MM.1S (cell line): ENCODE results near the gene ARID5A.
"Not testable (repeated sequence)": the region's sequence is repeated elsewhere in the genome, so short reads cannot be mapped to it uniquely, and the experiment has no call there.

Source experiments
- DNase-seq: peaks from one replicate; pipeline ENCODE4 v3.0.0-alpha.2; 2015
- H2AFZ ChIP-seq: fragments of 300-600 bp; sonication (generic); 2 replicates; pipeline ENCODE4 v1.6.0; 2016; ENCODE audit warnings: antibody characterized with exemption, low read length
- H3F3A ChIP-seq: fragments of 300-600 bp; sonication (generic); 2 replicates; pipeline ENCODE4 v1.6.1; 2016; ENCODE audit warnings: mild to moderate bottlenecking, antibody characterized with exemption, low read length, moderate library complexity, mixed read lengths; ENCODE audit not compliant: insufficient read depth
- H3K27ac ChIP-seq: fragments of 300-600 bp; sonication (generic); 2 replicates; pipeline ENCODE4 v1.5.1; 2016; ENCODE audit warnings: mild to moderate bottlenecking, low read length
- H3K27me3 ChIP-seq: fragments of 300-600 bp; sonication (generic); replicated peaks from 2 replicates; pipeline ENCODE4 v1.6.0; 2016; ENCODE audit warnings: low read length; ENCODE audit not compliant: insufficient read depth
- H3K36me3 ChIP-seq: fragments of 300-600 bp; sonication (generic); replicated peaks from 2 replicates; pipeline ENCODE4 v1.6.1; 2016; ENCODE audit warnings: mild to moderate bottlenecking, low read length, mixed read lengths; ENCODE audit not compliant: insufficient read depth
- H3K4me1 ChIP-seq: fragments of 300-600 bp; sonication (generic); 2 replicates; pipeline ENCODE4 v1.6.1; 2016; ENCODE audit warnings: low read length, mixed read lengths
- H3K4me2 ChIP-seq: fragments of 300-600 bp; sonication (generic); 2 replicates; pipeline ENCODE4 v1.6.0; 2016; ENCODE audit warnings: low read depth, low read length
- H3K4me3 ChIP-seq: fragments of 300-600 bp; sonication (generic); 2 replicates; pipeline ENCODE4 v1.5.1; 2016; ENCODE audit warnings: low read length, mixed read lengths
- H3K79me2 ChIP-seq: fragments of 300-600 bp; sonication (generic); 2 replicates; pipeline ENCODE4 v1.6.1; 2016; ENCODE audit warnings: mixed run types, low read length, mixed read lengths
- H3K9ac ChIP-seq: fragments of 300-600 bp; sonication (generic); 2 replicates; pipeline ENCODE4 v1.6.1; 2016; ENCODE audit warnings: low read length, mixed read lengths
- H3K9me2 ChIP-seq: fragments of 300-600 bp; sonication (generic); replicated peaks from 2 replicates; pipeline ENCODE4 v1.6.1; 2016; ENCODE audit warnings: mild to moderate bottlenecking, low read length, mixed read lengths; ENCODE audit not compliant: insufficient read depth
- H3K9me3 ChIP-seq: fragments of 300-600 bp; sonication (generic); replicated peaks from 2 replicates; pipeline ENCODE4 v1.6.1; 2016; ENCODE audit warnings: mild to moderate bottlenecking, low read length, mixed read lengths; ENCODE audit not compliant: insufficient read depth
- H4K20me1 ChIP-seq: fragments of 300-600 bp; sonication (generic); 2 replicates; pipeline ENCODE4 v1.6.1; 2016; ENCODE audit warnings: mild to moderate bottlenecking, low read length, moderate library complexity, mixed read lengths; ENCODE audit not compliant: insufficient read depth
- EZH2 ChIP-seq: fragments of 300-600 bp; sonication (generic); optimal IDR thresholded peaks from 2 replicates; pipeline ENCODE3; 2017; ENCODE audit warnings: low read depth, mild to moderate bottlenecking, antibody characterized with exemption, low read length, mixed read lengths
- EZH2phosphoT487 ChIP-seq: fragments of 300-600 bp; sonication (generic); IDR thresholded peaks from 2 replicates; pipeline ENCODE4 v1.6.1; 2018; ENCODE audit warnings: antibody characterized with exemption, low read length
- TF ChIP-seq, protein P1 (sequence below): fragments of 300-600 bp; sonication (generic); IDR thresholded peaks from 2 replicates; pipeline ENCODE4 v1.5.1; 2016; ENCODE audit warnings: antibody characterized with exemption, low read length, mixed read lengths

ARID5A gene

GRCh38 chr2:96552315-96553175, 16.0 kb downstream of the ARID5A start:
- Histone ChIP-seq H4K20me1 (peaks cover 49% of the 10 kb centered on the region), H3K27ac (peak overlapping the region; percentile 30; the same call in 1 of the 2 replicates), H3K27me3 (no peaks in the 10 kb centered on the region), H3K9me3 (no peaks in the 10 kb centered on the region), H3K4me1 (peaks cover 13% of the 10 kb centered on the region), H3K9me2 (no peaks in the 10 kb centered on the region), H3K36me3 (peaks cover 29% of the 10 kb centered on the region), H3F3A (peaks cover 73% of the 10 kb centered on the region), H3K79me2 (peaks cover 31% of the 10 kb centered on the region), H3K4me3 (no peak overlapping the region), H3K9ac (no peak overlapping the region), H3K4me2 (peak overlapping the region; percentile 4; the same call in 1 of the 2 replicates), H2AFZ (no peak overlapping the region)
- TF ChIP-seq EZH2phosphoT487 (no peak), EZH2 (no peak)
- TF ChIP-seq, protein P1, sequence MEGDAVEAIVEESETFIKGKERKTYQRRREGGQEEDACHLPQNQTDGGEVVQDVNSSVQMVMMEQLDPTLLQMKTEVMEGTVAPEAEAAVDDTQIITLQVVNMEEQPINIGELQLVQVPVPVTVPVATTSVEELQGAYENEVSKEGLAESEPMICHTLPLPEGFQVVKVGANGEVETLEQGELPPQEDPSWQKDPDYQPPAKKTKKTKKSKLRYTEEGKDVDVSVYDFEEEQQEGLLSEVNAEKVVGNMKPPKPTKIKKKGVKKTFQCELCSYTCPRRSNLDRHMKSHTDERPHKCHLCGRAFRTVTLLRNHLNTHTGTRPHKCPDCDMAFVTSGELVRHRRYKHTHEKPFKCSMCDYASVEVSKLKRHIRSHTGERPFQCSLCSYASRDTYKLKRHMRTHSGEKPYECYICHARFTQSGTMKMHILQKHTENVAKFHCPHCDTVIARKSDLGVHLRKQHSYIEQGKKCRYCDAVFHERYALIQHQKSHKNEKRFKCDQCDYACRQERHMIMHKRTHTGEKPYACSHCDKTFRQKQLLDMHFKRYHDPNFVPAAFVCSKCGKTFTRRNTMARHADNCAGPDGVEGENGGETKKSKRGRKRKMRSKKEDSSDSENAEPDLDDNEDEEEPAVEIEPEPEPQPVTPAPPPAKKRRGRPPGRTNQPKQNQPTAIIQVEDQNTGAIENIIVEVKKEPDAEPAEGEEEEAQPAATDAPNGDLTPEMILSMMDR: no peak
- no peak for DNase-seq

- Histone ChIP-seq H3K9me2 (no peaks in the 10 kb centered on the region), H3K36me3 (peaks cover 24% of the 10 kb centered on the region), H3K27me3 (no peaks in the 10 kb centered on the region), H3K4me1 (peaks cover 9% of the 10 kb centered on the region), H3F3A (peaks cover 66% of the 10 kb centered on the region), H2AFZ (no peak overlapping the region), H3K4me2 (peak overlapping the region; percentile 4; the same call in 1 of the 2 replicates), H3K79me2 (peaks cover 23% of the 10 kb centered on the region), H3K9ac (no peak overlapping the region), H4K20me1 (peaks cover 43% of the 10 kb centered on the region), H3K4me3 (no peak overlapping the region), H3K27ac (peak overlapping the region; percentile 30; the same call in 1 of the 2 replicates), H3K9me3 (no peaks in the 10 kb centered on the region)
- no peak for DNase-seq
- TF ChIP-seq EZH2 (no peak), EZH2phosphoT487 (no peak)
- TF ChIP-seq, protein P1: no peak
Measured at GRCh38 chr2:96553176-96553956, 16.8 kb downstream of the ARID5A start.

- not testable (repeated sequence) for H3K27me3 ChIP-seq, H3K4me1 ChIP-seq, H3K9me3 ChIP-seq, H3K9me2 ChIP-seq, DNase-seq, H3K4me2 ChIP-seq, H2AFZ ChIP-seq, H3K9ac ChIP-seq, H3K4me3 ChIP-seq
- H3K79me2 ChIP-seq: peaks cover 18% of the 10 kb centered on the region
- H3F3A ChIP-seq: peaks cover 61% of the 10 kb centered on the region
- peaks cover 19% of the 10 kb centered on the region for H3K36me3 ChIP-seq
- peak overlapping the region; percentile 30; the same call in 1 of the 2 replicates for H3K27ac ChIP-seq
- H4K20me1 ChIP-seq: peaks cover 37% of the 10 kb centered on the region
Measured at GRCh38 chr2:96553957-96554292, 17.4 kb downstream of the ARID5A start.
